PC-3 (cell line): ENCODE measurements around the gene CEACAM19.

ENCODE experiments used
- CTCF ChIP-seq: fragments of 300-600 bp; sonication (generic); conservative IDR thresholded peaks from 2 replicates; pipeline ENCODE4 v1.5.1; 2017; ENCODE audit warnings: antibody characterized with exemption, low read depth, mild to moderate bottlenecking, low read length
- EZH2 ChIP-seq: fragments of 300-600 bp; sonication (generic); IDR thresholded peaks from one replicate; pipeline ENCODE4 v1.6.1; 2017; ENCODE audit warnings: antibody characterized with exemption, mild to moderate bottlenecking, low read length; ENCODE audit not compliant: unreplicated experiment

GRCh38 chr19:44623080-44623479 lies 48.2 kb upstream of the CEACAM19 start:
- TF ChIP-seq EZH2 (no peak), CTCF (no peak)
